Measurements from ENCODE around the gene OOSP4A. TPM values are rescaled to one million over a fixed set of nuclear protein-coding genes. Genes with fewer than 3 reads are reported as not detected.

OOSP4A gene
- total and polyA plus RNA-seq, 2 of the 13 experiments (the other 11 are each of a cell fraction or from before 2014, with no cell fraction given): not detected

- TF ChIP-seq KIAA2018 (CRISPR knock-in tag; IDR thresholded peaks at IDR 0.05; ENCODE audit: borderline replicate concordance): no peak
- TF ChIP-seq ZNF546 (CRISPR knock-in tag; conservative IDR thresholded peaks at IDR 0.05): no peak
- TF ChIP-seq CBX2 (IDR thresholded peaks at IDR 0.05; ENCODE audit: low read depth, low read length): no peak
- no peak for TF ChIP-seq CBX2 (CRISPR knock-in tag; IDR thresholded peaks at IDR 0.05; ENCODE audit: low read depth)
- no peak for TF ChIP-seq SATB2 (CRISPR knock-in tag; IDR thresholded peaks at IDR 0.05)
- no peak for TF ChIP-seq THAP11 (CRISPR knock-in tag; IDR thresholded peaks at IDR 0.05)
- no peak for TF ChIP-seq ZMYM4 (CRISPR knock-in tag; IDR thresholded peaks at IDR 0.05)
- no peak for TF ChIP-seq RBAK (CRISPR knock-in tag; IDR thresholded peaks at IDR 0.05)
- no peak for TF ChIP-seq PHF8 (CRISPR knock-in tag; IDR thresholded peaks at IDR 0.05)
Measured at GRCh38 chr11:59963733-59964132, at the start of gene OOSP4A (continued).
